Stimulated activated CD4-positive, alpha-beta T cell treated with anti-CD3 and anti-CD28 coated beads, Interleukin-4, amount 100 ng/mL, for 48 hours (primary cell): ENCODE data around the gene TMEM247.
"Not testable (repeated sequence)": the region's sequence is repeated elsewhere in the genome, so short reads cannot be mapped to it uniquely, and the experiment has no call there.

ENCODE experiments used
- DNase-seq, 2 donors: peaks; one replicate each; pipeline ENCODE4 v3.0.0-alpha.2; 2020; ENCODE audit warnings: low read depth in 2 of 2

Gene TMEM247

GRCh38 chr2:46510598-46511177 lies 31.3 kb downstream of the TMEM247 start:
- DNase-seq: no peak

GRCh38 chr2:46512185-46512584 lies 32.8 kb downstream of the TMEM247 start:
- DNase-seq: no peak

GRCh38 chr2:46514738-46515137 lies 35.4 kb downstream of the TMEM247 start:
- no peak for DNase-seq

- DNase-seq: no peak
These were observed 38.1 kb downstream of the TMEM247 start for GRCh38 chr2:46517485-46517884.

GRCh38 chr2:46518861-46519260 lies 39.5 kb downstream of the TMEM247 start:
- DNase-seq: no peak

- DNase-seq: no peak
These were observed 39.9 kb downstream of the TMEM247 start for GRCh38 chr2:46519265-46519664.

GRCh38 chr2:46520130-46520711 lies 40.9 kb downstream of the TMEM247 start:
- no peak for DNase-seq

- no peak for DNase-seq
These were observed 41.9 kb downstream of the TMEM247 start for GRCh38 chr2:46521215-46521683.

- DNase-seq: not testable (repeated sequence)
These were observed 43.0 kb downstream of the TMEM247 start for GRCh38 chr2:46522385-46522784.

- no peak for DNase-seq
These were observed 46.3 kb downstream of the TMEM247 start for GRCh38 chr2:46525522-46526155.

GRCh38 chr2:46528880-46529279 lies 49.5 kb downstream of the TMEM247 start:
- DNase-seq: no peak

- no peak for DNase-seq
These were observed 51.3 kb downstream of the TMEM247 start for GRCh38 chr2:46530639-46531038.

- DNase-seq: no peak
These were observed 52.5 kb downstream of the TMEM247 start for GRCh38 chr2:46531863-46532262.
